Loucy (cell line): Measurements from ENCODE around the gene TMEM38B.
"Not testable (repeated sequence)": the region's sequence is repeated elsewhere in the genome, so short reads cannot be mapped to it uniquely, and the experiment has no call there.

Experiments
- H2AFZ ChIP-seq: fragments of 200-600 bp; sonication (generic); 2 replicates; pipeline ENCODE4 v1.6.0; 2016; ENCODE audit warnings: antibody characterized with exemption, mild to moderate bottlenecking, low read length, moderate library complexity
- H3F3A ChIP-seq: fragments of 200-600 bp; 2 replicates; pipeline ENCODE4 v1.6.0; 2016; ENCODE audit warnings: antibody characterized with exemption, low read depth, mild to moderate bottlenecking
- H3K27me3 ChIP-seq: fragments of 200-600 bp; sonication (generic); 2 replicates; pipeline ENCODE4 v1.6.1; 2014; ENCODE audit warnings: low read length, mild to moderate bottlenecking; ENCODE audit not compliant: insufficient read depth, poor library complexity, severe bottlenecking
- H3K36me3 ChIP-seq: fragments of 200-600 bp; sonication (generic); 2 replicates; pipeline ENCODE4 v1.6.1; 2016; ENCODE audit warnings: low read length; ENCODE audit not compliant: insufficient read depth
- H3K4me1 ChIP-seq: fragments of 200-600 bp; sonication (generic); 2 replicates; pipeline ENCODE4 v1.5.1; 2014; ENCODE audit warnings: low read length, mild to moderate bottlenecking; ENCODE audit not compliant: insufficient read depth, poor library complexity, severe bottlenecking
- H3K4me2 ChIP-seq: fragments of 200-600 bp; sonication (generic); 2 replicates; pipeline ENCODE4 v1.6.0; 2014; ENCODE audit warnings: antibody characterized with exemption, low read length, low read depth, mild to moderate bottlenecking; ENCODE audit not compliant: poor library complexity, severe bottlenecking
- H3K4me3 ChIP-seq: fragments of 200-600 bp; sonication (generic); 2 replicates; pipeline ENCODE4 v1.5.1; 2014; ENCODE audit warnings: low read length, mild to moderate bottlenecking, mixed read lengths; ENCODE audit not compliant: poor library complexity, severe bottlenecking
- H3K79me2 ChIP-seq: fragments of 200-600 bp; sonication (generic); 2 replicates; pipeline ENCODE4 v1.6.1; 2014; ENCODE audit warnings: low read length; ENCODE audit not compliant: insufficient read depth
- H3K9ac ChIP-seq: fragments of 200-600 bp; sonication (generic); 2 replicates; pipeline ENCODE4 v1.6.0; 2014; ENCODE audit warnings: mild to moderate bottlenecking, low read depth, low read length, moderate library complexity; ENCODE audit not compliant: poor library complexity, severe bottlenecking
- H3K9me2 ChIP-seq: fragments of 200-600 bp; sonication (generic); replicated peaks from 2 replicates; pipeline ENCODE4 v1.6.1; 2016; ENCODE audit warnings: low read depth, low read length, mixed read lengths
- H3K9me3 ChIP-seq: fragments of 200-600 bp; sonication (generic); 2 replicates; pipeline ENCODE4 v1.6.1; 2014; ENCODE audit warnings: mild to moderate bottlenecking, antibody characterized with exemption, low read length, low read depth; ENCODE audit not compliant: insufficient read depth
- H4K20me1 ChIP-seq: fragments of 200-600 bp; sonication (generic); 2 replicates; pipeline ENCODE4 v1.6.0; 2014; ENCODE audit warnings: antibody characterized with exemption, low read length, mild to moderate bottlenecking; ENCODE audit not compliant: insufficient read depth, poor library complexity, severe bottlenecking
- CTCF ChIP-seq: fragments of 200-600 bp; sonication (generic); conservative IDR thresholded peaks from 2 replicates; pipeline ENCODE4 v1.5.1; 2014; ENCODE audit warnings: mild to moderate bottlenecking, antibody characterized with exemption, low read length
- EZH2phosphoT487 ChIP-seq: fragments of 200-600 bp; IDR thresholded peaks from 2 replicates; pipeline ENCODE4 v1.6.1; 2018; ENCODE audit warnings: antibody characterized with exemption, mild to moderate bottlenecking, moderate library complexity, borderline replicate concordance

Gene TMEM38B

DNA sequence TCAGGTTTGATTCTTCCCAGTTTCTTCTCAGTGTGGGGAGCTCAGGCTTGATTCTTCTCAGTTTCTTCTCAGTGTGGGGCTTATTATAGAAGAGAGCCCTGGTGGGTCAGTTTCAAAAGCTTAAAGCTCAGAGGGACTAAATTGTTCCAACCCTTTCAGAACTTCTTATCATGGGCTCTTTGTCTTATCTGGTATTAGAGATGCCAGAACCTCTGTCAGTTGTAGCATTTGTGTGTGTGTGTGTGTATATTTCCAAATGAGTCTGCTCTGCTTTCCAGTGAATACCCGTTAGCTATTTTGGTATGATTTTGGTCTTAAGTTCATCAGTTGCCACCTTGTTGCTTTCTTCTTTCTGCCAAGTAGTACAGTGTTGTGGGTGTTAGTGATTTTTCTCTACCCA, 21.8 kb downstream of the TMEM38B start:
- Histone ChIP-seq H3K4me1 (no peaks in the 10 kb centered on the region), H3K9ac (no peak overlapping the region), H3F3A (no peaks in the 10 kb centered on the region), H3K36me3 (peaks cover 8% of the 10 kb centered on the region; the same call in 1 of the 2 replicates), H3K4me2 (no peak overlapping the region), H4K20me1 (no peaks in the 10 kb centered on the region), H3K4me3 (no peak overlapping the region), H2AFZ (no peak overlapping the region), H3K27me3 (no peaks in the 10 kb centered on the region), H3K79me2 (no peaks in the 10 kb centered on the region), H3K9me2 (no peaks in the 10 kb centered on the region), H3K9me3 (no peaks in the 10 kb centered on the region; the same call in 1 of the 2 replicates)
- TF ChIP-seq EZH2phosphoT487 = no peak
- TF ChIP-seq CTCF = no peak

GRCh38 chr9:105722099-105722498, 27.8 kb downstream of the TMEM38B start:
- H3K9ac ChIP-seq = no peak overlapping the region
- H2AFZ ChIP-seq = no peak overlapping the region
- H3K4me3 ChIP-seq = no peak overlapping the region
- no peaks in the 10 kb centered on the region for H3K9me3 ChIP-seq
- H3K4me2 ChIP-seq = no peak overlapping the region
- H3K79me2 ChIP-seq = no peaks in the 10 kb centered on the region
- no peaks in the 10 kb centered on the region for H3K27me3 ChIP-seq
- no peaks in the 10 kb centered on the region for H3K9me2 ChIP-seq
- H4K20me1 ChIP-seq = no peaks in the 10 kb centered on the region
- no peaks in the 10 kb centered on the region; the same call in 1 of the 2 replicates for H3F3A ChIP-seq
- peaks cover 25% of the 10 kb centered on the region; the same call in 1 of the 2 replicates for H3K36me3 ChIP-seq
- no peaks in the 10 kb centered on the region for H3K4me1 ChIP-seq
- no peak for TF ChIP-seq EZH2phosphoT487
- no peak for TF ChIP-seq CTCF

GRCh38 chr9:105725370-105725769, 31.0 kb downstream of the TMEM38B start:
- H4K20me1 ChIP-seq = no peaks in the 10 kb centered on the region
- no peak overlapping the region for H2AFZ ChIP-seq
- no peak for TF ChIP-seq CTCF
- TF ChIP-seq EZH2phosphoT487 = no peak
- no peaks in the 10 kb centered on the region for H3K9me2 ChIP-seq
- H3F3A ChIP-seq = no peaks in the 10 kb centered on the region; the same call in 1 of the 2 replicates
- no peaks in the 10 kb centered on the region for H3K27me3 ChIP-seq
- no peaks in the 10 kb centered on the region for H3K4me1 ChIP-seq
- no peaks in the 10 kb centered on the region for H3K79me2 ChIP-seq
- peaks cover 30% of the 10 kb centered on the region; the same call in 1 of the 2 replicates for H3K36me3 ChIP-seq
- no peak overlapping the region for H3K9ac ChIP-seq
- no peak overlapping the region for H3K4me2 ChIP-seq
- no peaks in the 10 kb centered on the region for H3K9me3 ChIP-seq
- H3K4me3 ChIP-seq = no peak overlapping the region

- H3F3A ChIP-seq, H3K4me2 ChIP-seq, H3K79me2 ChIP-seq, H3K27me3 ChIP-seq, H3K9me2 ChIP-seq, H3K4me3 ChIP-seq, H3K4me1 ChIP-seq, H3K9me3 ChIP-seq, H4K20me1 ChIP-seq, H2AFZ ChIP-seq, H3K9ac ChIP-seq: not testable (repeated sequence)
- peaks cover 25% of the 10 kb centered on the region; the same call in 1 of the 2 replicates for H3K36me3 ChIP-seq
Measured at GRCh38 chr9:105728230-105728629, 33.9 kb downstream of the TMEM38B start.

GRCh38 chr9:105731420-105731819, 37.1 kb downstream of the TMEM38B start:
- H3K27me3 ChIP-seq, H3K4me3 ChIP-seq, H3F3A ChIP-seq, H4K20me1 ChIP-seq, H3K79me2 ChIP-seq, H3K9ac ChIP-seq, H3K4me1 ChIP-seq, H3K4me2 ChIP-seq, H3K9me2 ChIP-seq, H2AFZ ChIP-seq: not testable (repeated sequence)
- peaks cover 25% of the 10 kb centered on the region; the same call in 1 of the 2 replicates for H3K36me3 ChIP-seq
- peaks cover 18% of the 10 kb centered on the region; the same call in 1 of the 2 replicates for H3K9me3 ChIP-seq
